HG02610 (cell line): ENCODE data around the gene GGPS1.
A peak's percentile ranks its signal among the peaks of the same experiment; 100 is the strongest.
"Not testable (repeated sequence)": the region's sequence is repeated elsewhere in the genome, so short reads cannot be mapped to it uniquely, and the experiment has no call there.

ENCODE experiments used
- ATAC-seq: cut with Tn5 transposase; IDR thresholded peaks from one replicate; pipeline ENCODE4 v1.9.1; 2021; ENCODE audit warnings: mild to moderate bottlenecking, moderate library complexity; ENCODE audit not compliant: unreplicated experiment

Gene GGPS1

DNA sequence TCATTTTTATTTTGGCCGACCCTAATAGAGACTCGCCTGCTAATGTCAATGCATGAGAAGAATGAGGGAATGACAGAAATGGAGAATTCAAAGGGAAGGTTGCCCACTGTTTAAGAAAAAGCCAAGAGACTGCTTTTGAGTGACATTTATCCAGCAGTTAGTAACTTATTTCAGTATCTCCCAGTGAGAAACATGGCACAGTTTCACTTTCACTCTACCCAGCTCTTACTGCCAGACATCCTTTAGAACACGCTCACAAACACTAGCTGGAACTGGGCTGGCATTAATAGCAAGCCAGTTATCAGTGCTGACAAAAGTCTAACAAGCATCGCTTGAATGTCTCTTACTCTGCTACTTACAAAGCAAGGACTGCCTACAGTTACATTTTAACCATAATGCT, 8.5 kb downstream of the GGPS1 start:
- ATAC-seq, result no peak

DNA sequence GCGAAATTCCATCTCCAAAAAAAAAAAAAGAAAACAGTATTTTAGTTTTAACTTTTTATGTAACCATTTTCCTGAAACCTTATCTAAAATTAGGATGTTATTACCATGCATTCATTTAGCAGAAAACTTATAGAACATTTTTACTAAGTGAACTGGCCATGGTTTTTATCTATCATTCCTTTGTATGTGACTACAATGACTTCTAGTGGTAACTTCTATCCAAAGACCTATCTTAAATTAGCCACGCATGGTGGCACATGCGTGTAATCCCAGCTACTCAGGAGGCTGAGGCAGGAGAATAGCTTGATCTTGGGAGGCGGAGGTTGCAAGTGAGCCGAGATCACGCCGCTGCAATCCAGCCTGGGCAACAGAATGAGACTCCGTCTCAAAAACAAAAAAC, 11.4 kb downstream of the GGPS1 start:
- ATAC-seq, result no peak

DNA sequence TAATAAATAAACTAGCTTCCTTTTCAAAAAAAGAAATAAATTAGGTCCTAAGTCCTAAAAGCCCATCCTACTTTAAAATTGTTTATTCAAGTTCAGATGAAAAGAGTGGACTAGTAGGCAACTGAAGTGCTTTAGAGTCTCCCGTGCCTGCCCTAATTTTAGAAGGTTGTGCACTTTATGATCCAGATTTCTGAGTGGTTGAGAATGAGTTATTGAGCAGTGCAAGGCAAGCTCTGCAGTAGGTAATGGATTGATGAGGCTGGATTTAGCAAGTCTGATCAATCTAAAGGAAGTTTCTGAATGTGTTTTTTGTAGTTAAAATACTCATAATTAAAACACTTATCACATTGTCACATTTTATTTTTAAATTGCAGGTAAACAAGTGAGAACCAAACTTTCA, 13.0 kb downstream of the GGPS1 start:
- ATAC-seq, result no peak

DNA sequence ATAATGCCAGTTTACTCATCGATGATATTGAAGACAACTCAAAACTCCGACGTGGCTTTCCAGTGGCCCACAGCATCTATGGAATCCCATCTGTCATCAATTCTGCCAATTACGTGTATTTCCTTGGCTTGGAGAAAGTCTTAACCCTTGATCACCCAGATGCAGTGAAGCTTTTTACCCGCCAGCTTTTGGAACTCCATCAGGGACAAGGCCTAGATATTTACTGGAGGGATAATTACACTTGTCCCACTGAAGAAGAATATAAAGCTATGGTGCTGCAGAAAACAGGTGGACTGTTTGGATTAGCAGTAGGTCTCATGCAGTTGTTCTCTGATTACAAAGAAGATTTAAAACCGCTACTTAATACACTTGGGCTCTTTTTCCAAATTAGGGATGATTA, 13.7 kb downstream of the GGPS1 start:
- ATAC-seq, result no peak

DNA sequence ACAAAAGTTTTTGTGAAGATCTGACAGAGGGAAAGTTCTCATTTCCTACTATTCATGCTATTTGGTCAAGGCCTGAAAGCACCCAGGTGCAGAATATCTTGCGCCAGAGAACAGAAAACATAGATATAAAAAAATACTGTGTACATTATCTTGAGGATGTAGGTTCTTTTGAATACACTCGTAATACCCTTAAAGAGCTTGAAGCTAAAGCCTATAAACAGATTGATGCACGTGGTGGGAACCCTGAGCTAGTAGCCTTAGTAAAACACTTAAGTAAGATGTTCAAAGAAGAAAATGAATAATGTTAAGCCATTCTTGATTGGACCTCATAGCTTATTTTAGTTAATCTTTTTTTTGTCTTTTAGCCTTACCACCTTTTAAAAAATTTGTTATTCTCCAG, 14.1 kb downstream of the GGPS1 start:
- ATAC-seq, result no peak

DNA sequence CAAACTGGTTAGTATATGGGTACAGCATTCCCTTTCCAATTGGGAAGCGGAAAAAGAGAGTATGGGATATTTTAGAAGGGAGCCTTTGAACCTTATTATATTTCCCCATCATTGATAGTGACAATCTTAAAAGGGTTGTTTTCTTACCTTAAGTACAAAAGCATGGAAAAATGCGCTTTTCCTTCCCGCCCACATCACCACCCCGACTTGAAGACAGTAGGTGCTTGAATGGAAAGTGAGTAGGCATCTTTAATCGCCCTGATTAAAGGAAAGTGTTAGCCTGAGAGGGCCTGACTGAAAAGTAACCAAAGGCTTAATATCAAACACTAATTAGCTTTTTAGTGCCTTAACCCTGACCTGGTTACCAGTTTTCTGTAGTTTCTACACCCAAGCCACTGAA, 15.4 kb downstream of the GGPS1 start:
- no peak for ATAC-seq

DNA sequence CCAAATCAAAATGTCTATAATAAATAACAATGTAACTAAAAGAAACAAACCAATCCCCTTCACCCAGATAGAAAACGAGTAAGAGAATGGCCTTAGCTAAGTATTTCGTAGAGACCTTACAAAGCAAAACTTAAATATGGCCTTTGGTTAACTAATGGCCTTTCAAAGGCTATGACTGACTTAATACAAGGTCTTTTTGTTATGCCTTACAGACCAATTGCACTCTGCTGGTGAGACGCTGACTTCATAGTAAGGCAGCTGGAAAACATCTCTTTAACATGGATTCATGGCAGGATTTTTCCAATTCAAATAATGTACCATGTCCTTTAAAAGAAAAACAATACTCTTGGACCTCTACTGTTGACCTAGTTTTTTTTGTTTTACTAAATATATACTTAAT, 23.1 kb downstream of the GGPS1 start:
- ATAC-seq, result no peak

DNA sequence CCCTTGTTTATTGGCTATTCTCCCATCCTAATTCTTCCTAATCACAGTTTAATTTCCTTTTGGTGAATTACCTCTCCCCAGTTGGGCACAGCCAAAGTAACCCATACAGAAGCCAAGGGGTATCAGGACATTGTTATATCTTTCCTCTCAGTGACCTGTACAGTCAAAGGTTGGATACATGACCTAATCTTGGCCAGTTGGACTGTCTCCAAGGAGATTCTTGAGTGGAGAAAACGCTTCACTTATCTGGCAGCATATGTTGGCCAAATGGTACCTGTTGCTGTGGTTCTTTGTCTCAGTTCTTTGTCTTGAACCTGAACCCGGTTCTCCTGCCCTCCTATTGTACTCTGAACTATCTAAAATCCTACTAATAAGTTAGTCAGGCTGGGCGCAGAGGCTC, 23.5 kb downstream of the GGPS1 start:
- ATAC-seq, result no peak

DNA sequence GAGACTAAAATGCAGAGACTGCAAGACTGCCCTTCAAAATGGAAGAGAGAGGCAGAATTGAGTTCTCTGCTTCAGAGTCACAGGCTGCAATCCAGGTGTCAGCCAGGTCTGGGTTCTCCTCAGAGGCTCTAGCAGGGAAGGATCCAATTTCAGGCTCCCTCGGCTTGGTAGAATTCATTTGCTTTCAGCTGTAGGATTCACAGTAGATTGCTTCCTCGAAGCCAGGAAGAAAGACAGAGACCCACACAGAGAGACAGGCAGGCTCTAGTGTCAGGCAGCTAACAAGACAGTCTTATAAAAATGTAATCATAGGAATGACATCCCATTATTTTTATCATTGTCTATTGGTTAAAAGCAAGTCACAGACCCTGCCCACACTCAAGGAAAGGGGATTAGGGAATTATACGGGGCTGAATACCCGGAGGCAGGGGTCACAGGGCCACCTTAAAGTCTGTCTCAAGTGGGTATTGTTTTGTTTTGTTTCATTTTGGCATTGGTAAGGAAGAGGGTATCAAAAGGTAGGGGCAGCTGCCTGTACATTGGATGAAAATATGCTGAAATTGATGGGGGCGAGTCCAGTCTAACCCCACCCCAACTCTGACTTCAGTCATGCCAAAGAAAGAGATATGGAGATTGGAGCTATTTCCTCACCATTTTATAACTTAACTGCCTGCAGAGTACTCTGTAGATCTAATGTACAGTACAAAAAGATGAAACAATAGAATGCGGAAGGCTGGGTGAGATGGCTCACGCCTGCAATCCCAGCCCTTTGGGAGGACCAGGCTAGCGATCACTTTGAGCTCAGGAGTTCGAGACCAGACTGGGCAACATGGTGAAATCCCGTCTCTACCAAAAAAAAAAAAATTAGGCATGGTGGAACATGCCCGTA, 29.4 kb downstream of the GGPS1 start:
- no peak for ATAC-seq

DNA sequence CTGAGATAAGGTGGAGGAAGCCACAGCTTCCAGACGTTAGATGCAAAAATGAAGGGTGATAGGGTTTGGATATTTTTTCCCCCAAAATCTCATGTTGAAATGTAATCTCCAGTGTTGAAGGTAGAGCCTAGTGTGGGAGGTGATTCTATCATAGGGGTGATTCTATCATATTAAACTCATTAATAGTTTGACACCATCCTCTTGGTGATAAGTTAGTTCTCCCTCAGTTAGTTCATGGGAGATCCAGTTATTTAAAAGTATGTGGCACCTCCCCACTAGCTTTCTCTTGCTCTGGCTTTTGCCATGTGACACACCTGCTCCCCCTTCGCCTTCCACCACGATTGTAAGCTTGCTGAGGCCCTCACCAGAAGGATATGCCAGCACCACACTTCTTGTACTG, 30.5 kb downstream of the GGPS1 start:
- no peak for ATAC-seq

DNA sequence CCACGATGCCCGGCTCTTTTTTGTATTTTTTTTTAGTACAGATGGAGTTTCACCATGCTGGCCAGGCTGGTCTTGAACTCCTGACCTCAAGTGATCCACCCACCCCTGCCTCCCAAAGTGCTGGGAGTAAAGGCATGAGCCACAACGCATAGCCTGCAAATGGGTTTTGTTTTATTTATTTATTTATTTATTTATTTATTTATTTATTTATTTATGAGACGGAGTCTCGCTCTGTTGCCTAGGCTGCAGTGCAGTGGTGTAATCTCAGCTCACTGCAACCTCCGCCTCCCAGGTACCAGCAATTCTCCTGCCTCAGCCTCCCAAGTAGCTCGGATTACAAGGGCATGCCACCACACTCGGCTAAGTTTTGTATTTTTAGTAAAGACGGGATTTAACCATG, 35.8 kb downstream of the GGPS1 start:
- ATAC-seq, result not testable (repeated sequence)

DNA sequence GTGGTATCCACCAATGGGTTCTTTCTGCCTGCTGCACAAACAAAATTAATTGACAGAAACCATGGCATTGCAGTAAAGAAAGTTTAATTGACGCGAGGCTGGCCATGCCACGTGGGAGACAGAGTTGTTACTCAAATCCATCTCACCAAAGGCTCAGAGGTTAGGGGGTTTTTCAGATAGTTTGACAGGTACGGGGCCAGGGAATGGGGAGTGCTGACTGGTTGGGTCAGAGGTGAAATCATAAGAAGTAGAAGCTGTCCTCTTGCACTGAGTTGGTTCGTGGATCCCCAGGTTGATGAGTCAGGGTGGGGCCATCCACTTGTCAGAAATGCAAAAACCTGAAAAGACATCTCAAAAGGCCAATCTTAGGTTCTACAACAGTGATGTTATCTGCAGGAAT, 37.9 kb downstream of the GGPS1 start:
- no peak for ATAC-seq

DNA sequence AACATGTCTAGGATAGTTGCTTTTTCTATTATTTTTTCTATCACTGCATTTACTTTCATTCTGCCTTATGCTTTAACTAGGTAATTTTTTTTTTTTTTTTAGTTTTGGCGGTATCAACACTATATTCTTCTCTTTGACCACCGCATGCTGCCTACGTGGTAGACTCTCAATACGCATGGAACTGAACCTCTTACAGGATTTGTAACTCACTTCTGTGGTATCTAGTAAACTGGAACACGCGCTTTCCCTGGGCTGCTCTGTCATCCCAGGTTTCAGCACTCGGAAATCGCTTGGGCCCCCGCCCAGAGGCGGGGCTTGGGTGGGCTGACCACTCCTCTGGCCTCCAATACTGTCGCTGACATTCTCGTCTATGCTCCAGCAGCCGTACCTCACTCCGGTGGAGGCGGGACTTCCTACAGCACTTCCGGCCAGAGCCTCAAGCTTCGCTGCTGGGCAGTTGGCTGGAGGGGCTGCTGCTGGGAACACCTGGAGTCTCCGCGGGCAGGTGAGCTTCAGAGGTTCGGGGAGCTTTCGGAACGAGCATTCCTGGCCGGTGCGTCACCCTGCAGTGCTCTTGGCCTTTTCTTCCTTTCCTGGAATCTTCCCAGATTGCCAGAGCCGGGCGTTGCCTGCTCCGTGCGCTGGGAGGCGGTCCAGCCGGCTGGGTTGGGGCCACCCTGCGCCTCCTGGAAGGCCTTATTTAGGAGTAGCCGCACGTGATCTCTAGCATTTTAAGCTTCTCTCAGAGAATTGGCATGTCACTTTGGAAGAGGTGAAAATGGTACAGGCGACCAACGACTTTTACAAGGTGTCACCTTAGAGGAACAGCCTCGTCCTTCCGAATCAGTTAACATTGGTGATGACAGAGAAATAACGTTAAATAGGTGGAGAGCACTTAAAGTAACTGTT, 38.9 kb downstream of the GGPS1 start, which contains the start of gene TBCE:
TBCE (plus strand) TSS at position 428 of the 909 bp plus-strand sequence. CDS start 12,623 bp downstream, outside the sequence.
- peak; percentile 100 for ATAC-seq

DNA sequence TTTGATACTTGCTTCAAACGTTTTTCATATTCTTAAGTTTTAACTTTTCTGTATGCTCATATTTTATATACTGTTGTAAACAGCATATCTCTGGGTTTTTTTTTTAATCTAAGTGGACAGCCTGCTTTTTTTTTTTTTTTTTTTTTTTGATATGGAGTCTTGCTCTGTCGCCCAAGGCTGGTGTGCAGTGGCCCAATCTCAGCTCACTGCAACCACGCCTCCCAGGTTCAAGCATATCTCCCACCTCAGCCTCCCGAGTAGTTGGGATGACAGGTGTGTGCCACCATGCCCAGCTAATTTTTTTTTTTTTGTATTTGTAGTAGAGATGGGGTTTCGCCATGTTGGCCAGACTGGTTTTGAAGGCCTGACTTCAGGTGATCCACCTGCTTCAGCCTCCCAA, 40.1 kb downstream of the GGPS1 start:
- no peak for ATAC-seq

DNA sequence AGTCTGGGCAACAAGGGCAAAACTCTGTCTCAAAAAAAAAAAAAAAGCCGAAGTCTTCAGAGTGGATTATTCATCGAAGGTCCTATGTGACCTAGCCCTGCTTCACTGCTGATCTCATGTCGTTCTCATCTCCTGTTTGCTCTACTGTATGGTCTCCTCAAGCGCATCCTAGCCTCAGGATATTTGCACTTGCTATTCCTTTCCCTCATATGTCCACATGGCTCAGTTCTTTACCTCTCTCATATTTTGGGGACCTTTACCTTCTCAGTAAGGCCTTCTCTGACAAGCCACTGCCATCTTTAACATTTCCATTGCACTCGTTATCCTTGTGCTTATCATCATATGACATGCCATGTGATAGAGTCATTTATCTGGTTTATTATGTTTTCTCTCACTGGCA, 41.4 kb downstream of the GGPS1 start:
- ATAC-seq, result no peak

DNA sequence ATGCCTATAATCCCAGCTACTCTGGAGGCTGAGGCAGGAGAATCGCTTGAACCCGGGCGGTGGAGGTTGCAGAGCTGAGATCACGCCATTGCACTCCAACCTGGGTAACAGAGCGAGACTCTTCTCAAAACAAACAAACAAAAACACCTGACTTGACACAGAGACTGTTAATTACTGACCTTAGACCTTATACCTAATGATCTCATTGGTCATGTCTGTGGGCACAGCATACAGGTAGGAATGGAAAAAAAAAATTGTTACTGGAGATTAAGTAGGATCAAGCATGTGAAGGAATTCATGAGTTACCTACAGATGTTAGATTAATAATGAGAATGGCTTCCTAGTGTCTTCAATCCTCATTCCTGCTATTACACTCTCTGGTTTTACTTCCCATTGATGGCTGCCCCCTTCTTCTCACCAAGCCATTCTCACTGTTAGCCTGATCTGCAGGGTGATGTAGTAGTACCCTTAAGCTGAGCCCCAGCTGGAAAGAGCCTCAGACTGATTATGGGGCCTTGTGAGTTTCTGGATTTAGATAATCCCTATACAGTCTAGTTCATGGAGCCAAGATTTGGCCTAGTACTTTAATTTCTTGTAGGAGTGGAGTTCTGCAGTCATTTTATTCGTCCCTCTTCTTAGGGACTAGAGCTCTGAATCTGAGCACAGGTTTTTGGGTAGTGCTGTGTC, 47.7 kb downstream of the GGPS1 start:
- no peak for ATAC-seq

DNA sequence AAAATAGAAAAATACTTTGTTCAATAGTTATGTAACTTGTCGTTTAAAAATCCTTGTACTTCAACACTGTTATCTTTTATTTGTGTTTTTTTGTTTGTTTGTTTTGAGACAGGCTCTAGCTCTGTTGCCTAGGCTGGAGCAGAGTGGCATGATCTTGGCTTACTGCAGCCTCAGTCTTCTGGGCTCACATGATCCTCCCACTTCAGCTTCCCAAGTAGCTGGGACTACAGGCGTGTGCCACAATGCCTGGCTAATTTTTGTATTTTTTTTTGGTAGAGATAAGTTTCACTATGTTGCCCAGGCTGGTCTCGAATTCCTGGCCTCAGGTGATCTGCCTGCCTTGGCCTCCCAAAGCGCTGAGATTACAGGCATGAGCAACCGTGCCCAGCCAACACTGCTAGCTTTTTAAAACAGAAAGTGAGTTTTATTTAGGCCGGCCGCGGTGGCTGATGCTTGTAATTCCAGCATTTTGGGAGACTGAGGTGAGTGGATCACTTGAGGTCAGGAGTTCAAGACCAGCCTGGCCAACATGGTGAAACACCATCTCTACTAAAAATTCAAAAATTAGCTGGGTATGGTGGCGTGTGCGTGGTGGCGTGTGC, 49.9 kb downstream of the GGPS1 start:
- not testable (repeated sequence) for ATAC-seq

DNA sequence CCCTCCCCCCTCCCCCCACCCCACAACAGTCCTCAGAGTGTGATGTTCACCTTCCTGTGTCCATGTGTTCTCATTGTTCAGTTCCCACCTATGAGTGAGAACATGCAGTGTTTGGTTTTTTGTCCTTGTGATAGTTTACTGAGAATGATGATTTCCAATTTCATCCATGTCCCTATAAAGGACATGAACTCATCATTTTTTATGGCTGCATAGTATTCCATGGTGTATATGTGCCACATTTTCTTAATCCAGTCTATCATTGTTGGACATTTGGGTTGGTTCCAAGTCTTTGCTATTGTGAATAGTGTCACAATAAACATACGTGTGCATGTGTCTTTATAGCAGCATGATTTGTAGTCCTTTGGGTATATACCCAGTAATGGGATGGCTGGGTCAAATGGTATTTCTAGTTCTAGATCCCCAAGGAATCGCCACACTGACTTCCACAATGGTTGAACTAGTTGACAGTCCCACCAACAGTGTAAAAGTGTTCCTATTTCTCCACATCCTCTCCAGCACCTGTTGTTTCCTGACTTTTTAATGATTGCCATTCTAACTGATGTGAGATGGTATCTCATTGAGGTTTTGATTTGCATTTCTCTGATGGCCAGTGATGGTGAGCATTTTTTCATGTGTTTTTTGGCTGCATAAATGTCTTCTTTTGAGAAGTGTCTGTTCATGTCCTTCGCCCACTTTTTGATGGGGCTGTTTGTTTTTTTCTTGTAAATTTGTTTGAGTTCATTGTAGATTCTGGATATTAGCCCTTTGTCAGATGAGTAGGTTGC, 53.8 kb downstream of the GGPS1 start:
- not testable (repeated sequence) for ATAC-seq

DNA sequence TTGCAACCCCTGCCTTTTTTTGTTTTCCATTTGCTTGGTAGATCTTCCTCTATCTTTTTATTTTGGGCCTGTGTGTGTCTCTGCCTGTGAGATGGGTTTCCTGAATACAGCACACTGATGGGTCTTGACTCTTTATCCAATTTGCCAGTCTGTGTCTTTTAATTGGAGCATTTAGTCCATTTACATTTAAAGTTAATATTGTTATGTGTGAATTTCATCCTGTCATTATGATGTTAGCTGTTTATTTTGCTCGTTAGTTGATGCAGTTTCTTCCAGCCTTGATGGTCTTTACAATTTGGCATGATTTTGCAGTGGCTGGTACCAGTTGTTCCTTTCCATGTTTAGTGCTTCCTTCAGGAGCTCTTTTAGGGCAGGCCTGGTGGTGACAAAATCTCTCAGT, 57.3 kb downstream of the GGPS1 start:
- not testable (repeated sequence) for ATAC-seq

DNA sequence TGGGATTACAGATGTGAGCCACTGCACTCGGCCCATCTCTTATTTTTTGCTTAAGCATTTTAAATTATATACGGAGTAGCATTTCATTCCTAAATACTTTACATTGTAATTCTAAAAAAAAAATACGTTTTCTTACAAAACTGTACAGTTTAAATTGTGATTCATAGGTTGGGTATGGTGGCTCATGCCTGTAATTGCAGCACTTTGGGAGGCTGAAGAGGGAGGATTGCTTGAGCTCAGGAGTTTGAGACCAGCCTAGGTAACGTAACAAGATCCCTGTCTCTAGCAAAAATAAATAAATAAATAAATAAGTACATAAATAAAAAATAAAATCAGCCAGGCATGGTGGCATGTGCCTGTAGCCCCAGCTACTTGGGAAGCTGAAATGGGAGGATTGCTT, 63.5 kb downstream of the GGPS1 start:
- ATAC-seq, result no peak
